NT2/D1 (cell line): ENCODE measurements around the gene TENM3.

Source experiments
- DNase-seq: peaks from one replicate; pipeline ENCODE4 v3.0.0-alpha.2; 2011; ENCODE audit warnings: low read depth, low spot score
- H3K27me3 ChIP-seq: 2 replicates; pipeline ENCODE4 v1.6.0; 2011; ENCODE audit warnings: mild to moderate bottlenecking; ENCODE audit not compliant: insufficient read length, insufficient read depth
- H3K36me3 ChIP-seq: 2 replicates; pipeline ENCODE4 v1.6.1; 2011; ENCODE audit warnings: mild to moderate bottlenecking, low read length, mixed read lengths; ENCODE audit not compliant: insufficient read depth, insufficient read length
- H3K4me1 ChIP-seq: 2 replicates; pipeline ENCODE4 v1.5.1; 2011; ENCODE audit not compliant: insufficient read depth, insufficient read length
- H3K4me3 ChIP-seq: 2 replicates; pipeline ENCODE4 v1.5.1; 2011; ENCODE audit warnings: low read depth; ENCODE audit not compliant: insufficient read length
- H3K9ac ChIP-seq: 2 replicates; pipeline ENCODE4 v1.6.0; 2011; ENCODE audit warnings: low read depth; ENCODE audit not compliant: insufficient read length
- H3K9me3 ChIP-seq: 2 replicates; pipeline ENCODE4 v1.5.1; 2011; ENCODE audit warnings: mild to moderate bottlenecking, low read length; ENCODE audit not compliant: insufficient read depth
- SUZ12 ChIP-seq: IDR thresholded peaks from 2 replicates; pipeline ENCODE4 v1.6.1; 2011; ENCODE audit not compliant: insufficient read length, insufficient read depth; ENCODE audit errors: extremely low read depth
- YY1 ChIP-seq: IDR thresholded peaks from 2 replicates; pipeline ENCODE4 v1.6.1; 2011; ENCODE audit not compliant: insufficient read length, insufficient read depth
- ZNF274 ChIP-seq: IDR thresholded peaks from 2 replicates; pipeline ENCODE4 v1.6.1; 2011; ENCODE audit warnings: mild to moderate bottlenecking, low read depth, low read length

The TENM3 gene

GRCh38 chr4:182729516-182729915 is 486.3 kb downstream of the TENM3 start:
- no peak overlapping the region for H3K9ac ChIP-seq
- DNase-seq = no peak
- H3K4me1 ChIP-seq = no peaks in the 10 kb centered on the region
- H3K27me3 ChIP-seq = no peaks in the 10 kb centered on the region
- peaks cover 22% of the 10 kb centered on the region for H3K36me3 ChIP-seq
- H3K9me3 ChIP-seq = no peaks in the 10 kb centered on the region
- TF ChIP-seq ZNF274 = no peak
- TF ChIP-seq SUZ12 = no peak
- no peak for TF ChIP-seq YY1
- no peak overlapping the region for H3K4me3 ChIP-seq

GRCh38 chr4:182730791-182731190 is 487.6 kb downstream of the TENM3 start:
- peaks cover 22% of the 10 kb centered on the region for H3K36me3 ChIP-seq

GRCh38 chr4:182736207-182736606 is 493.0 kb downstream of the TENM3 start:
- H3K9ac ChIP-seq = no peak overlapping the region
- H3K27me3 ChIP-seq = no peaks in the 10 kb centered on the region
- peaks cover 8% of the 10 kb centered on the region for H3K36me3 ChIP-seq
- DNase-seq = no peak
- H3K4me1 ChIP-seq = no peaks in the 10 kb centered on the region
- H3K9me3 ChIP-seq = no peaks in the 10 kb centered on the region
- TF ChIP-seq YY1 (no peak), ZNF274 (no peak), SUZ12 (no peak)
- no peak overlapping the region for H3K4me3 ChIP-seq

More at GRCh38 chr4:182730791-182731190, 487.6 kb downstream of the TENM3 start:
- H3K4me3 ChIP-seq = no peak overlapping the region
- no peak for DNase-seq
- no peak for TF ChIP-seq ZNF274
- no peak for TF ChIP-seq YY1
- no peak for TF ChIP-seq SUZ12
- H3K27me3 ChIP-seq = no peaks in the 10 kb centered on the region
- no peaks in the 10 kb centered on the region for H3K9me3 ChIP-seq
- no peaks in the 10 kb centered on the region for H3K4me1 ChIP-seq
- H3K9ac ChIP-seq = no peak overlapping the region

GRCh38 chr4:182738283-182739047 is 495.3 kb downstream of the TENM3 start:
- H3K4me3 ChIP-seq = no peak overlapping the region
- no peaks in the 10 kb centered on the region for H3K27me3 ChIP-seq
- H3K9me3 ChIP-seq = no peaks in the 10 kb centered on the region
- TF ChIP-seq YY1 (no peak), SUZ12 (no peak), ZNF274 (no peak)
- H3K9ac ChIP-seq = no peak overlapping the region
- H3K4me1 ChIP-seq = no peaks in the 10 kb centered on the region
- DNase-seq = no peak
- H3K36me3 ChIP-seq = peaks cover 3% of the 10 kb centered on the region

DNA sequence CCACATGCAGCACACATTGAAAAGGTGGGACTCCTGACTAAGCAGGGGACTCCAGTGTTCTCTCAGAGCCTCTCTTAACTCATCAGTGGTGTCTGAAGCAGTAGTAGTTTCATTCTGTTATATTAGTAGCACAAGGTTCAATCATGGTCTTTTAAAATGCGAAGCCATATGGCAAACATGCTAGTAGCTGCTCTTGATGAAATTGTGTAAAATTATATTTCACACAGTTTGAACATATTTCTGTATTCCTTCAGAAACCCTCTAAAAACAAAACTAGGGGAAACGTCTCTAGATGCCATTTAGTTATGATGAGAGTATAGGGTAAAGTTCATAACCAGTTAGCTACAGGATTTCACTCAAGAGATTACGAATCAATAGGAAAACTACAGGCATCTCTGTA is 497.1 kb downstream of the TENM3 start:
- no peaks in the 10 kb centered on the region for H3K9me3 ChIP-seq
- H3K36me3 ChIP-seq = peaks cover 3% of the 10 kb centered on the region
- no peak for DNase-seq
- no peaks in the 10 kb centered on the region for H3K4me1 ChIP-seq
- no peaks in the 10 kb centered on the region for H3K27me3 ChIP-seq
- TF ChIP-seq YY1 (no peak), ZNF274 (no peak), SUZ12 (no peak)
- no peak overlapping the region for H3K9ac ChIP-seq
- H3K4me3 ChIP-seq = no peak overlapping the region

DNA sequence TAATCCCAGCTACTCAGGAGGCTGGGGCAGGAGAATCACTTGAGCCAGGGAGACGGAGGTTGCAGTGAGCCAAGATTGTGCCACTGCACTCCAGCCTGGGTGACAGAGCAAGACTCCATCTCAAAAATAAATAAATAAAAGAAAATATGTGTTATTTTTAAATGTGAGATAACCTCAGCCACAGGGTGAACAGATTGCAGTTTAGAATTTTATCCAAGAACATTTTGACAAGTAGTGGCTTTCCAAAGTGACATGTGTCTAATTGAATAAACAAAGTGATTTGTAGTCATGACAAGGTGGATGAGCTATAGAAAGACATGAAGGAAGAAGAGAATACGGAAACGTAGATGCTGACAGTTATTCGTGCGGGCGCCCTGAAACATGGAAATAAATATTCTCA is 497.9 kb downstream of the TENM3 start:
- DNase-seq = no peak
- TF ChIP-seq YY1 (no peak), ZNF274 (no peak), SUZ12 (no peak)
- Histone ChIP-seq H3K9ac (no peak overlapping the region), H3K27me3 (no peaks in the 10 kb centered on the region), H3K4me3 (no peak overlapping the region), H3K4me1 (no peaks in the 10 kb centered on the region), H3K36me3 (peaks cover 3% of the 10 kb centered on the region), H3K9me3 (peaks cover 8% of the 10 kb centered on the region)

DNA sequence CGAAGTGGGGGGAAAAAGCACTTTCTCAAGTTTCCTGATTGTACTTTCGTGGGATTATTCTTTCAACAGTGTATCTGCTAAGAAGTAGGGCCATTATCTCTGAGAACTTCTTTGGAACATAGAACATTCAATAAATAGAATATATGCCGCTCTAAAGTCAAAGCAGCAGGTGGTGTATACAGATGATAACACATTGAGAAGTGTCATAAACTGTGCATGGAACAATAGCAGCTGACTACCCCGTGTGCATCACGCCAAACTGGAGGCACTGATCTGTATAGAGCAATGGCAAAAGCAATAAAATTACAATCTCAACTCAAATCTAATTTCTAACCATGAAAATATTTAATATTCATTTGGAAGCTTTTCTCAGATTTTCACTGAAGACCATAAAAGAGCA is 498.7 kb downstream of the TENM3 start:
- H3K9me3 ChIP-seq = peaks cover 12% of the 10 kb centered on the region
- peaks cover 3% of the 10 kb centered on the region for H3K36me3 ChIP-seq
- no peak overlapping the region for H3K9ac ChIP-seq
- TF ChIP-seq ZNF274 = no peak
- no peak for TF ChIP-seq YY1
- TF ChIP-seq SUZ12 = no peak
- H3K4me3 ChIP-seq = no peak overlapping the region
- no peak for DNase-seq
- H3K4me1 ChIP-seq = no peaks in the 10 kb centered on the region
- H3K27me3 ChIP-seq = no peaks in the 10 kb centered on the region

DNA sequence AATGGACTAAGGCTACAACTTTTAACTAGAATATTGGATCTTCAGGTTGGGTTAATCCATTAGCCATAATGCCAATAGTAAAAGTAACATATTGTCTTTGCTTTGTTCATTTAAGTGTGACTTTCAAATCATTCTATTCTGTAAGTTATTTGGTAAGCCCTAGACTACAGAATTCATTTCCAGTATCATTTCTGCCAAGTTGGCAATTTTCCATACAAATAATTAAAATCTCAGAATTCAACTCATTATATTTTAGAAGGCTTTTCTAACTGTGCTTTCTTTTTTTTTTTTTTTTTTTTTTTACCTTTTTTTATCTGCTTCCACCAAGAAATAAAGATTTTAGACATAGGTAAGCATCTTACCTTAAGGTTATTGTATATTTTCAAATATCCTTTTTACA is 500.6 kb downstream of the TENM3 start:
- no peaks in the 10 kb centered on the region for H3K27me3 ChIP-seq

More for the DNA sequence above, 500.6 kb downstream of the TENM3 start:
- H3K36me3 ChIP-seq = peaks cover 3% of the 10 kb centered on the region
- H3K4me3 ChIP-seq = no peak overlapping the region
- H3K4me1 ChIP-seq = no peaks in the 10 kb centered on the region
- H3K9ac ChIP-seq = no peak overlapping the region
- peaks cover 12% of the 10 kb centered on the region for H3K9me3 ChIP-seq
- DNase-seq = no peak
- TF ChIP-seq ZNF274 = no peak
- no peak for TF ChIP-seq YY1
- TF ChIP-seq SUZ12 = no peak
